DMS 273 (cell line): ENCODE data around the gene ATOSB.

Source experiments
- DNase-seq: peaks from one replicate; lab custom pipeline; 2025; ENCODE audit not compliant: unreplicated experiment; lab: John Stamatoyannopoulos, UW

Gene ATOSB

DNA sequence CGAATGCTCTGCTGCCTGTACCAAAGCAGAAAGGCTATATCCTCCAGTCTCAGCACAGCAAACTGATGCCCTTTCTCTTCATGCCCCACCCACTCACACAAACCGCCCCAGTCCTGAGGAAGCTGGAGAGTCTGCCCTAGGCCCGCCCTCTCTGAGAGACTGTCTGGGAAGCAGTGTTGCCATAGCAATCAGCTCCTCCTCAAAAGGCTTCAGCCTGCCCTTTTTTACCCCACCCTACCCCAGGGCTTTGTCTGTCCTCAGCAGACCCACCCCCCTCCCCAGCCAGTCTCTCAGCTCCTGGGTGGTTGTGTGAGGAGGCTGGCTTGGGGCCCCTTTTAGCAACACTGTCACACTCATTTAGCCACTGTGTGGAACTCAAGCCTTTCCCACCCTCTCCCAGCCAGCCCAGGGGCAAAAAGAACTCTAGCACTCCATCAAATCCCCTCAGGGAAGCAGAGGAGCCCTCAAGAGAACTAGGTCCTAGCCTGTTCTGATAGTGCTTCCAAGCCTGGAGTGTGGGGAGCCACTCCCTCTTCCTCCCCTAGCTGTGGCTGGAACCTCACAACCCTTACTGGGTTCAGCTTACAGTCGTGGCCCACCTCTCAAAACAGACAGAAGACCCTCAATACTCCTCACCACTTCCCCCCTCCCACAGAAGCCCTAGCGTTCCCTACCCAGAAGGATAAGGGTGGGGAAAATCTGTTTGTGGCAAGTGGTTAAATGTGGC is 1.4 kb downstream of the ATOSB start:
- DNase-seq = peak; percentile 94

DNA sequence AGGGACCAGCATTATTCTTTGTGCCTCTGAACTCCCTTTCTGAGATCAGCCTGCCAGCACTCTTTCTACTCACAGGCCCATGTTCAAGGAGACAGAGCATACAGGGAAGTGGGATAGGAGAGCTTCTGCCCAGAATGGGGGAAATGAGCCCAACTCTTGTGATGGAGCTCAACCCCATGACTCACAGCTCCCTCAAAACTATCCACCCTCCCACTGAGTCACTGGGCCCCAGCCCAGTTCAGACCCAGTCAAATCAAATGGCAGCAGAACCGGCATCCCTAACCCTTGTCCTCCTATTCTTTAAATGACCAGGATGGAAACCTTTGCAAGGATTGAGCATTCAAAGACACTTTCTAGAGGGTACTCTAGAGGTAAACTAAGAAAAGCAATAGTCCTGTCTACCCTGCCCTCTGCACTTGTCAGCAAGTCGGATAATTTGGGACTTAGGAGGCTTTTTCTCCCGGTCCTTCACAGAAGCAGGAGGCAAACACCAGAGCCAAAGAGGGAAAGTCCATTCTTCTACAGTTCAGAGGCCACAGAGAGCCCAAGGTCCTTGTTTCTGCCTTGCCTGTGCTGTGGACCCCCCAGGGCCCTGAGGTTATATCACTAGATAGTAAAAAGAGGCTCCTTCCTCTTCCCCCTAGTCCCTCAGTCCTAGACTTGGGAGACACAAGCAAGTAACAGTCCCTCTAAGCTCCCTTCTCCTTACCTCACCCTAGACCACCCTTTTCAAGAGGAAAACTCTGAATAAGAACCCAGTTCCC is 3.2 kb downstream of the ATOSB start:
- DNase-seq = no peak

DNA sequence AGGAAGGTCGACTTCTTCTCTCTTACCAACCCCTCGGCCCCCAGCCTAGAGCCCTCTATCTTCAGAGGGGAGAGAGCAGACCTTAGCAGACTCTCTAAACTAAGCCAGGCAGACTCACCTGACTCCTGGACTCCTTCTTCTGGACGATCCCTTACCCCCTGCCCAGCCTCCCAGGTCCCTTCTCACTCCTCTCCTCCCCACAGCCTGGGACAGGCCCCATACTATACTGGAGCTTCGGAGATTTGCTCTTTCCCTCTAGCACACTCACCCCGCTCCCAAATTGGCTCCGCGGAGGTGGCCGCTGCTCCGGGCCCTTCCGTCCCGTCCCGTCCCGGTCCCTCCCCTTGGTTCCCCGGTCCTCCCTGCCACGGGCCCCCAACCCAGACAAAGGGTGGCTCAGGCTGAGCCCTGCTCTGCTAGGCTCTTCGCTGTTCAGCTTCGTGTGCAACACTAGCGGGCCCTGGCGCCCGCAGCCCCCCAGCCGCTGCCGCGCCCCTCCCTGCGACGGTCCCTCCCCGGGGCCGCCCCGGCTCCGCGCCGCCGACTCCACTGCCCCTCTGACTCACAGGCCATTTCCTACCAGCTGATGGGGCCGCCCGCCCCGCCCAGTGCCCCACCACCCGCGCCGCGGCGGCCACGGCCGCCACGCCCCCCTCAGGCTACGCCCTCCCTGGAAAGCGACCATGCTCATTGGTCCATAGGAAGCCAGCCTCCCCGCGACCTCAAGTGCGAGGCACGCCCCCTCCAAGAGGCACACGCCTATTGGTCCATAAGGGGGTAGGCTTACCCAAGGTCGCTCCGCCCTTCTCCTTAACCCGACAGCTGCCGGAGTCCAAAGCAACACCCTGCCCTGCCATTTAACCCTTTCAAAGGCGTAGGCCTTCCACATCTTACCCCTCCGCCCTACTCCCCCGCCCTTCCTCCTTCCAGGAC is 4.4 kb downstream of the ATOSB start:
- peak; percentile 99 for DNase-seq

DNA sequence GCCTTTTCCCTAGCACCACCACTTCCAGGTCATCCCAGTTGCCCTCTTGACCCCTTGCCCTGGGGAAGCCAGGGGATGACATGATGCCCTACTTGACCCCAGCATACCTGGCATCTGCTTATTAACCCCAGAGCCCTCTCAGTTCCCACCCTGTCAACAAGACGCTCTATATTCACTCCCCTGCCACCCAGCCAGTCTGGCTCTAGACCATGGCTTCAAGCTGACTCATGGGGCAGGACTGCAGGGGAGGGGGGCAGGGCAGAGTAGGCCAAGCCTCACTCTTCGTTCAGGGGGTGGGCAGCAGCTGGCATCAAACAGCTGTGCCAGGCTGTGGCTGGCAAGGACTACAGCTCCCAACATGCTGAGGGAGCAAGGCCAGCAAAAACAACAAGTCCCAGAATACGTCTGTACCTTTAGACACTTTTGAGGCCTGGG is 5.3 kb downstream of the ATOSB start:
- DNase-seq = peak; percentile 86

DNA sequence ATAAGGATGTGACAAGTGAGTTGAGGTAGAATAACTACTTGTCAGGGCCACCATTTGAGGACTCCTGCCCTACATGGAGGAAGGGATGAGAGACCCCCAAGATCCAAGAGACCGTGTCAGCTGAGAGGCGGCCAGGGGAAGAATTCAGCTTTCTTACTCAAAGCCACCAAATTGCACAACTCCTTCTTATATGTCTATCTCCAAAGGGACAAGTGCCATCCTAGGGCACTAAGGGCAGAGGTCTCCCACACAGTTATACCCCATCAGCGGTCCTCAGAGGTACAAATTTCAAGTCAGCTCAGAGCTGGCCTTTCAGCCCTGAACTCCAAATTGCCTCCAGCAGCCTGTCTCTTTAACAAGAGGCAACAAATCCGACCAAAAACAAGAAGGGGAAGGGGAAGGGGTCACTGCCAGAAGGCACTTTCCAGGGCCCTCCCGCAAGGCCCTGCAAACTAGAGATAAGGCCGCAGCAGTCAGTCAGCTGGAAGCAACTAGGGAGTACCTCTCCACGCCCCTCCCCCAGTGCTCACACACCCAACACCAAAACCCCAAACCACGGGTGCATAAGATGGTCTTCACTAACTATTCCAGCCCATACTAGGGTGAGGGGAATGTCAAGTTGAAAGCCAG is 6.6 kb downstream of the ATOSB start:
- DNase-seq = no peak

DNA sequence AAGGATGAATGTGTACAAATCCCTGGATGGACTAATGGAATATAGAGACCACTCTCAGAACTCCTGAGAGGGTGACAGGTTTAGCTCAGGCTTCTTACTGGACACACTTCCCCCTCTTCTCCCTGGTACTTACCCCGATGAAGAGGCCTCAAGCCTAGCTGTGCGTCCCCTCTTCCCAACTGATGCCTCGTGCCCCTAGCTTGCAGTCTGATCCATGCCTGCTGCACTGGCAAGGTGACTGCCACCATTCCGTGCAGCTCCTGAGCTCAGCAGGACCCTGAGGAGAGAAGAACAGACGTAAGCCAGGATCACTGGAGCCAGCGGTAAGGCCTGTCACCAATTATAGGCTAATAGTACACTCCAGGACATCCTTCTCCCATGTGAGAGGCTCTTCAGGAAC is 7.2 kb downstream of the ATOSB start:
- no peak for DNase-seq

DNA sequence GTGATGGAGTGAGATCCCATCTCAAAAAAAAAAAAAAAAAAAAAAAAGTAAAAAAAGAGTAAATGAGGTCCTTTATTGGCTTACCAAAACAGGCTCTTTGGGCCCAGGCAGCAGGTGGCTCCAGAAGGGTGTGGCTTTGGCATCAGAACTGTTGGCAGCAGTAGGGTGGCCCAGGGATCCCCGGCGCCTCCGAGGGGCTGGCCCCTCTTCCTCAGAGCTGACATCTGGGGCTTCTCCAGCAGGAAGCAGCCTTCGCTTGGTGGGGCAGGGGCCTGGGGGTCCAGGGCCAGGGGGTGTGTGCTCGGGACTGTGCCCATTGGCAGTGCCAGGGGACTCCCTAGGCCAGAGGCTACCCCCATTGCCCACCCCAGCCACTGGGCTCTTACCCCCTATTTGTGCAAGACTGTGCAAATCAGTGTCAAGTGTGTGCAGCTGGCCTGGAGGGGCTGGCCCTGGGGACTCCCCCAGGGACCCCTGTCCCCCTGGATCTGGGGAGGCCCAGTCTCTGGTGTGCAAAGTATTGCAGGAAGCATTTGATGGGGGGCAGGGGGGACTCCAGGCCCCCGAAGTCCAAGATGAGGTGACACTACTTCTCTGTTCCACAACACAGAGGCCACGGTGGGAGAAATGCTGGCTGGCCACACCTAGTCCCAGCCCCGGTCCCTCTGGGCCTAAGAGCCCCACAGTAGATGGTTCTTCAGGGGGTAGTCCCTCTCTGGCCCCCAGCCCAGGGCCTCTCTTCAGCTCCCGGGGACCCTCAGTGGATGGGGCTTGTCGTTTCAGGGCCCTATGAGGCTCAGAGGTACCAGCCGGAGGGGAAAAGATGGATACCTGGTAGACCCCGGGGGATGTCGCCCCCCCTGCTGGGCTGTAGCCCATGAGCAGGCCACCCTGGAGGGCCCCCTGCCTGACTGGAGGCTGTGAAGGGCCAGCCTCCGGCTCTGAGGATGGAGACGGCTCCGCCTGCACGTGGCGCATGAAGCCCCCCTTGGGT is 8.1 kb downstream of the ATOSB start:
- no peak for DNase-seq

DNA sequence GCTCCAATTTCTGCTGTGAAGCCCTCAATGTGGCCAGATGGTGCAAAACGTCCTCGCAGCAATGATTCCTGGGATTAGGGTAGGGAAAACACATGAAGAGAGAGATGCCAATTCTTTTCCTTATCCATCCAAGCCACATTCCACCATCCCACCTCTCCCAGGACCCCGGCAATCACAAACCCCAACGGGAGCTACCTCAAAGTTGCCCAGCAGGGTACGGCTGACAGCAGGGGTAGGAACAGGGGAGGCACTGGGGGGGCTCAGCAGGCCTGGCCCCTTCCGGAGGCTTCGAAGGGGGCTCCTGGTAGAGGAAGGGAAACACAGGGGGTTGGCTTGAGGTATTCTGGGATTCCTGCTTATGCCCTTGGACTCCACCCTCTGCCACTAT is 9.3 kb downstream of the ATOSB start:
- no peak for DNase-seq

DNA sequence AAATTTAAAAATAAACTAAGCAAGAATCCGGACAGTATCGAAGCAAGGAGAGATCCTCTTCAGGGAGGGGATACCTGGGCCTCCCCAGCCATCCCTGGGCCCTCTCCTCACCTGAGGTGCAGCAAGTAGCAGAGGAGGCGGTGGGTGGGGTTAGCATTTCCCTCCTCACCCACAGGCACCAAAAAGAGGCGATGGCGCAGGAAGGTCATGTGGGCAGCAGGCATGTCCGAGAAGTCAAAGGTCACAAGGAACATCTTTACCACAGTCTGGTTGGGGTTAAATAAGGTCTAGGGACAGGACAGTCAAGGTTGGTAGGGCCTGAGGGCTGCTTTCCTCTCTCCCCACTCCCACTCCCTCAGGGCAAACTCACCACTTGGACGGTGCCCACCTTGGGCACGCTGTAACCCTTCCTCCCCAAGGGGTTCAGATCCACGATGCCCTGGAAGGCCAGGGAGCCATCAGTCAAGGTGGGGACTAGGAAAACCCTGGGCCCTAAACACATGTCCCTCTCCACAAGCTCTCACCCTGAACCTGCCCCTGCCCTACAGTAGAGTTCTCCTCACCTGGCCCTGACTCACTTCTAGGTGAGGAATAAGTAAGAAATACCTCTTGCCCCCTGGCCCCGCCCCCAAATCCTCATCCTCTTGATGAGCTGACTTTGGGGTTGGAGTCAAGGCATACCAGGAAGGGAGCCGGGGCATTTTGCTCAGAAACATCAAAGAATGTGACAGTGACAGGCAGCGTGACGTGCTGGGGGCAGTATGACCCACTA is 9.9 kb downstream of the ATOSB start:
- DNase-seq = no peak

DNA sequence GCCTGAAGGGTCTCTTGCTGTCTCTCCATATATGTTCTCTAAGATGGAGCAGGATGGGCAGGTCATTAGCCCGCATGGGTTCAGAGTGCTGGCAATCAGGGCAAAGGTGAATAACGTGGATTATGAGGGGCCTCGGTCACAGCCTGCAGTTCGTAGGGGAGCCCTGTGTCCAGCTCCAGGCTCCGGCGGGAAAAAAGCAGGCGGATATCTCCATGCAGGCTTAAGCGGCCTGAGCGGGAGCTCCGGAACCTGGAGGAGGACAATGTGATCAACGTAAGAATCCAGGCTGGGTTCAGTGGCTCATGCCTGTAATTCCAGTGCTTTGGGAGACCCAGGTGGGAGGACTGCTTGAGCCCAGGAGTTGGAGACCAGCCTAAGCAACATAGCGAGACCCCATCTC is 10.5 kb downstream of the ATOSB start:
- no peak for DNase-seq

DNA sequence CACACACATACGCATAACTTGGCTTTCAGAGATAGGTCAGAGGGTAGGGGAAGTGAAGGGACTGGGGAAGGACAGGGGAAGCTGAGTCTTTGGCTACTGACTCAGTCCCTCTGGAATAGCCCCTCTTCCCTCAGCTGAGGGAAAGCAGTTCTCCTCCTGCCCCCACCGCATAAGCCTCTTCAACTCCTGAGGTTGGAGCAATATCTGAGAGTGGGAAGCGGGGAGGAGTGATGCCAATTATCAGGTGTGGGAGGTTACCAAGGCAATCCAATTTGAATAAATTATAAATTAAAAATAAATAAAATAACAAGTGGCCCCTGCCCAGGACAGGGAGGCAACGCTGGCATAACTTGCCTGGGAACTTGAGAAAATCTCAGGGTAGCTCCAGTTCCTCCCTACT is 11.1 kb downstream of the ATOSB start:
- DNase-seq = no peak

DNA sequence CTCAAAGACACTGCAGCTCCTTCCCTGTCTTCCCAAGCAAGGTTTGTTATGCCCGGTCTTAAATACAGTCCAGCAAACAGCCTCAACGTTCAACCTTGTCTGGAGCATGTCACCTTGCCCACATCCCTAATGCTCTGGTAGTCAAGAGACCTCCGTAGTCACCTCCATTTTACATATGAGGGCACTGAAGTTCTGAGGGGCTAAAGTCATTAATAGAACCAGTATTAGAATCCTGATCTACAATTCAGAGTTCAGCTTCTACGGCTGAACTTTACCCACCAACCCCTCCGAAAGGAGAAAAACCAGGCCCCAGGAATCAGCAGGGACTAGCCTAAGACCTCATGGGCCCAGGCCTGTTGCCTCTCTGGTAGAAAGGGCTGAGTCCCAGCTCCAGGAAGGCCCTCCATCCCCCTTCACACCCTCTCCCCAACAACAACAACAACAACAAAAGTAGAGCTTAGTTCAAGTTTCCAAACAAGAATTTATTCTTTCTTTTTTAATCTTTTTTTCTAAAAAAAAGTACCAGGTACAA is 11.9 kb downstream of the ATOSB start:
- no peak for DNase-seq

DNA sequence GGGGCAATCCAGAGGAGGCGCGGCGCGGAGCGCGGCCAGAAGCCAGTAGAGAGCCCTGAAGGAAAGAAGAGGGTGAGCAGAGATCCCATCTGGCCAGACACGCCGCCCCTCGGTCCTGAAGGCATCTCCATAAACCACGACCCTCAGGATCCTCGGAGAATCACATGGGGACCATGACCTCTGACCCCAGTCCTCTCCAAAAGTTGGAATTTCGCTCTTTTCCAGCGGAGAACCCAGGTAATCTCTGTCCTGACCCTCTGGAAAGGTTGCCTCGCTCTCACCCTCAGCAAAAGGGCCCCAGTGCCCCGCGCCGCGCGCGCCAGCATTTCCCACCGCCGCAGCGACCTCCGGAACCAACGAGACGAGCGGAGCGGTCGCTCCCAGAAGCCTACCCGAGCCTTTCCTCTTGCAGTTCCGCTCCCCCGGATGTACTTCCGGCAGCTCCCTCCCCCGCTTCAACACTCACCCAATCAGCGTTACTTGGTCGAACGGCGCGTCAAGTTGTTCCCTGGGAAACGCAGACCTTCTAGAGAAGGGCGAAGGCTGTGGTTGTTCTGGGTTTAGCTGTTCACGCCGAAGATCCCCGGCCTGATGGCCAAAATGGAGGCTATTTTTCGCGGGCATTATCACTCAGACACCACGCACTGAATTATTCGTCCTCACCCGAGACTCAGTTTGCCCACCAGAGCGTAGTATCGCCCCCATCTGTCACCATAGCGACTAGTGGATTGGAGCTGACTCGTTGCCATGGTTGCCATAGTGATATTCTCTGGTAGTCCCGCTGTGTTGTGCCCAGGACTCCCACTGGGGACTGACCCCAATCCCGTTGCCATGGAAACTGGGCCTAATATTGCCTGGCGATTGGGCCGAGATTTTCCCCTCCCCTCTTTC is 12.6 kb downstream of the ATOSB start, which contains the start of gene STOML2:
STOML2 (minus strand) TSS at position 363 of the 891 bp plus-strand sequence; CDS start at position 326, 37 bp downstream.
- peak; percentile 98 for DNase-seq

DNA sequence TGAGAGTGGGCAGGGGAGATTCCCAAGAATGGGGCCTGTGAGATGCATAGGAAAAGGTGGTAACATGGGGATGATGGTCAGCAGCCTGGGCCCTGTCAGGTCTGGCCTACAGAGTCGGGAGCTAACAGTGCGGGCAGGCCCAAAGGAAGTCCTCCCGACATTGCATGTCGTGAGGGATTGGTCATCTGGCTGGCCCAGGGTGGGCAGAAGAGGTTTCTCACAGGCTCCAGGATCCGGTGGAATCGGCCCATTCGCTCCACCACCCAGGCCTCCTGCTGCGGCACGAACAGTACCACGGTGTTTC is 13.2 kb downstream of the ATOSB start:
- DNase-seq = no peak

DNA sequence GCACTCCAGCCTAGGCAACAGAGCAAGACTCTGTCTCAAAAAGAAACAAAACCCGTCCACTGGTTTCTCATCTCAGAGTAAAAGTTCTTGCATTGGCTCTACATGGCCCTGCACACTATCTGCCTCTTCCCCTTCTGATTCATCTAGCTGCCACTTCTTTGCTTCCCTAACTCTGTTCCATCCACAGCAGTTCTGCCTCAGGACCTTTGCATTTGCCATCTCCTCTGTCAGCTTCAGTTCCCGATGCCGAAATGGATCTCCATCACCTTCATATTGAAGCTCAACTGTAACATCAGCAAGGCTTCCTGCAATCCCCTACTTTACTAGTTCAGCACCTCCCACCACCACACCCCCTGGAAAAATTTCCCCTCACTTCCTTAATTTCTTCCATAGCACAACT is 18.1 kb downstream of the ATOSB start:
- no peak for DNase-seq

DNA sequence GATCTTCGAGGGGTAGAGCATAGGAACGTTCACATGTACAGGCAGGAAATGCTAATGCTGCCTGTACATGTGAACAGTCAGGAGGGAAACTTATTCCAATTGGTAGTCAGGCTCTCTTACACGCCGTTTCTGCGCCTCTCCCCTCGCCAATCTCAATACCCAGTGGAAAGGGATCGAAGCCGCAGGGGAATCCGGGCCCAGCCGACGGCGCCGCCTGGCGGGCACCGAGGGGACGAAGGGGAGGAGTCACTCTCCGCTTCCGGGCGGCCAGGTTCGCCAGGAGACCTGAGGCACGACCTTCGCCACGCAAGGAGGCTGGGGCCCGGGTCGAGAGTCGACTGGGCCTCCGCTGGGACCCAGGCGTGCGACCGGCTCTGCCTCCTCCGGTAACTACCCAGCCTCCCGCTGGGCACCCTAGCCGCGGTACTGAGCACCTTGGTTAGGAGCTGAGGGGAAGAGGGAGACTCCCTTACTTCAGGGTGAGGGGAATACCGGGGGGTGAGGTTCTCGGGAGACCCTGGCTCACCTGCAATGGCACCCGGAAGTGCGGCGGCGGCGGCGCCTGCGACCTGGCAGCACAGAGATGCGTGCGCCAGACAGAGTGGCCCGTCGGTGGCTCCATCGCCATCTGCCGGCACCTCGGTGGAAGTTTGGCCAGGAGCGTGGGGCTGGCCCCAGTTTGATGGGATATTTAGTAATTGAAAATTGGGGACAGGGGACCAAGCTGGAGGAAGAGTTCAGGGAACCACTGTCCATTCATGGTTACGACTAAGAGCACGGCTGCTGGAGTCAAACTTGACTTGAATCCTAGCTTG is 19.4 kb downstream of the ATOSB start, which contains the start of gene PIGO:
PIGO (minus strand) TSS at position 557 of the 815 bp plus-strand sequence. CDS start 1,026 bp downstream, outside the sequence.
- DNase-seq = peak; percentile 93

DNA sequence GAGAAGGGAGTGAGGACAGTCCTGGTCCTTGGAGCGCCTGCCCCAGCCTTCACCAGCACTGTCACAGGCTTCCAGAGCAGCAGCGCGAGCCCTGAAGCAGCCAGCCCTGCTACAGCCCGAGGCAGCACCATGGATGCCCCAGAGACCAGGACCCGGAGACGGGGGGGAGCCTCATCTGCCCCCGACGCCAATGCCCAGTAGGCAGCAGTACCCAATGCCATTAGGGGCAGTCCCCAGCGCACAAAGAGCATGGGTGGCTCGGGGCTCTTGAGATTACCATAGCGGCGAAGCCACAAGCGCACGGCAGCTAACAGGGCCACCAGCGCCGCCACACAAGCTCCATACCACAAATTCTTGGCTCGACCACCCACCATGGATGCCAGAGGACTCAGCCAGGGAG is 24.1 kb downstream of the ATOSB start:
- DNase-seq = no peak
